ENCODE data around the gene MYO19.

The MYO19 gene

GRCh38 chr17:36527621-36528250 lies 6.9 kb downstream of the MYO19 start:
- TF ChIP-seq ZNF664 (tag by site-specific recombination; IDR thresholded peaks at IDR 0.05) (no peak), ZIC2 (tag by site-specific recombination; IDR thresholded peaks at IDR 0.05) (no peak), ZNF148 (tag by site-specific recombination; IDR thresholded peaks at IDR 0.05; ENCODE audit: borderline replicate concordance) (no peak), GLIS2 (tag by site-specific recombination; IDR thresholded peaks at IDR 0.05) (no peak), ZNF24 (tag by site-specific recombination; IDR thresholded peaks at IDR 0.05) (no peak), ZNF221 (tag by site-specific recombination; IDR thresholded peaks at IDR 0.05; ENCODE audit: borderline replicate concordance) (no peak), ZNF639 (tag by site-specific recombination; IDR thresholded peaks at IDR 0.05) (no peak), ZEB2 (tag by site-specific recombination; IDR thresholded peaks at IDR 0.05) (no peak), ELK4 (IDR thresholded peaks at IDR 0.05; ENCODE audit: borderline replicate concordance, low read depth, low read length) (no peak), ZNF175 (tag by site-specific recombination; IDR thresholded peaks at IDR 0.05) (no peak), PRDM6 (tag by site-specific recombination; IDR thresholded peaks at IDR 0.05) (no peak), ZNF600 (tag by site-specific recombination; IDR thresholded peaks at IDR 0.05) (no peak), ZNF654 (tag by site-specific recombination; IDR thresholded peaks at IDR 0.05; ENCODE audit: low read depth) (no peak), ZNF623 (tag by site-specific recombination; IDR thresholded peaks at IDR 0.05) (no peak), ZBTB21 (tag by site-specific recombination; IDR thresholded peaks at IDR 0.05) (no peak), PRDM10 (tag by site-specific recombination; IDR thresholded peaks at IDR 0.05) (no peak), ZNF202 (tag by site-specific recombination; IDR thresholded peaks at IDR 0.05; ENCODE audit: borderline replicate concordance) (no peak), ZNF704 (tag by site-specific recombination; IDR thresholded peaks at IDR 0.05) (no peak), TRIM28 (IDR thresholded peaks at IDR 0.05; ENCODE audit: borderline replicate concordance, low read length) (no peak)
- Histone ChIP-seq H3K36me3 (ENCODE audit: control insufficient read depth in 2 of 2, insufficient read depth in 1 of 2, low read length in 2 of 2) (peaks cover 85 to 86% of the 10 kb centered on the region in 2 experiments), H3K4me1 (ENCODE audit: control insufficient read depth, insufficient read depth, low read length) (no peaks in the 10 kb centered on the region), H3K4me3 (ENCODE audit: low read depth, low read length) (no peak overlapping the region), H3K27ac (ENCODE audit: extremely low read depth, low read depth, low read length) (no peak overlapping the region), H3K9me3 (ENCODE audit: control insufficient read depth, insufficient read depth, low read depth, low read length) (no peaks in the 10 kb centered on the region)
- CTCF ChIA-PET = interaction anchor here (0.6 kb wide), 1 partner anchor 12 kb away, joined by 3 read pairs; no protein-coding TSS in a partner anchor
- POLR2A ChIA-PET = no interaction called here

Measured in HEK293 (cell line).